NCI-H2081 treated with DMSO at 0.1 percent for 48 hours (cell line): ENCODE data around the gene GCSAM.
"Not testable (repeated sequence)": the region's sequence is repeated elsewhere in the genome, so short reads cannot be mapped to it uniquely, and the experiment has no call there.

Experiments
- DNase-seq: peaks from one replicate; lab custom pipeline; 2025; lab: John Stamatoyannopoulos, UW

Gene GCSAM

DNA sequence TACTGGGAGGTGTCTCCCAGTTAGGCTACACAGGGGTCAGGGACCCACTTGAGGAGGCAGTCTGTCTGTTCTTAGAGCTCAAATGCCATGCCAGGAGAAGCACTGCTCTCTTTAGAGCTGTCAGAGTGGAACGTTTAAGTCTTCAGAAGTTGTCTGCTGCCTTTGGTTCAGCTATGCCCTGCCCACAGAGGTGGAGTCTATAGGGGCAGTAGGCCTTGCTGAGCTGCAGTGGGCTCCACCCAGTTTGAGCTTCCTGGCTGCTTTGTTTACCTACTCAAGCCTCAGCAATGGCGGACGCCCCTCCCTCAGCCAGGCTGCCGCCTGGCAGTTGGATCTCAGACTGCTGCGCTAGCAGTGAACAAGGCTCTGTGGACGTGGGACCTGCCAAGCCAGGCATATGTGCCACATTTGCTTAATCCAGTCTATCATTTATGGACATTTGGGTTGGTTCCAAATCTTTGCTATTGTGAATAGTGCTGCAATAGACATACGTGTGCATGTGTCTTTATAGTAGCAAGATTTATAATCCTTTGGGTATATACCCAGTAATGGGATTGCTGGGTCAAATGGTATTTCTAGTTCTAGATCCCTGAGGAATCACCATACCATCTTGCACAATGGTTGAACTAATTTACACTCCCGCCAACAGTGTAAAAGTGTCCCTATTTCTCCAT lies 60.5 kb downstream of the GCSAM start:
- DNase-seq = not testable (repeated sequence)
